ENCODE data around the gene MANBA. TPM values are rescaled to one million over a fixed set of nuclear protein-coding genes. Genes with fewer than 3 reads are reported as not detected.

The MANBA gene
- total RNA-seq, 1 donor from 2014 or later, result 48.9 TPM

- Mint-ChIP-seq H3K9me3 (ENCODE audit: low read depth) (no peaks in the 10 kb centered on the region), H3K4me1 (ENCODE audit: low read depth) (no peaks in the 10 kb centered on the region), H3K27me3 (no peaks in the 10 kb centered on the region), H3K27ac (no peak overlapping the region), H3K36me3 (ENCODE audit: insufficient read depth) (peaks cover 3% of the 10 kb centered on the region), H3K4me3 (ENCODE audit: low read depth) (no peak overlapping the region)
- TF ChIP-seq, protein P1, sequence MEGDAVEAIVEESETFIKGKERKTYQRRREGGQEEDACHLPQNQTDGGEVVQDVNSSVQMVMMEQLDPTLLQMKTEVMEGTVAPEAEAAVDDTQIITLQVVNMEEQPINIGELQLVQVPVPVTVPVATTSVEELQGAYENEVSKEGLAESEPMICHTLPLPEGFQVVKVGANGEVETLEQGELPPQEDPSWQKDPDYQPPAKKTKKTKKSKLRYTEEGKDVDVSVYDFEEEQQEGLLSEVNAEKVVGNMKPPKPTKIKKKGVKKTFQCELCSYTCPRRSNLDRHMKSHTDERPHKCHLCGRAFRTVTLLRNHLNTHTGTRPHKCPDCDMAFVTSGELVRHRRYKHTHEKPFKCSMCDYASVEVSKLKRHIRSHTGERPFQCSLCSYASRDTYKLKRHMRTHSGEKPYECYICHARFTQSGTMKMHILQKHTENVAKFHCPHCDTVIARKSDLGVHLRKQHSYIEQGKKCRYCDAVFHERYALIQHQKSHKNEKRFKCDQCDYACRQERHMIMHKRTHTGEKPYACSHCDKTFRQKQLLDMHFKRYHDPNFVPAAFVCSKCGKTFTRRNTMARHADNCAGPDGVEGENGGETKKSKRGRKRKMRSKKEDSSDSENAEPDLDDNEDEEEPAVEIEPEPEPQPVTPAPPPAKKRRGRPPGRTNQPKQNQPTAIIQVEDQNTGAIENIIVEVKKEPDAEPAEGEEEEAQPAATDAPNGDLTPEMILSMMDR (IDR thresholded peaks at IDR 0.05; ENCODE audit: unreplicated experiment), result no peak
- no peak for DNase-seq (ENCODE audit: low spot score, unreplicated experiment)
These were observed 66.0 kb downstream of the MANBA start for GRCh38 chr4:102694791-102695190.

DNA sequence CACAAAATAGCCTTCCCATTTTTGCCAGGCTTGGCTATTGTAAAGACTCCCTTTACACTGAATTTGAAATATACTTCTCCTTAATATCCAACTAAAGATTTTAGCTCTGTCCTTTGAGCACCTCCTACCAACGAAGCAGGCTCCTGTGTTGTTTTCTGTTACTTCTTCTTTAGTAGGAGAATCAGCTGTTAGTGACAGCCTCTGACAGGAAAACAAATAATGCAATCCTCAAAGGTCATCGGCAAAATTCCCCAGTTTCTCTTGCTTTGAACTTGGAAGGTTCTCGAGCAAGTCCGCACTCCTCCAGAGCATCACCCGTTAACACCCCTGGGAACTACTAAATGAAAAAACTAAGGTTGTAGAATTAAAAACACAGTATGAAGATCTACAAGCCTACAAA is 66.9 kb downstream of the MANBA start:
- TF ChIP-seq, protein P1 (IDR thresholded peaks at IDR 0.05; ENCODE audit: unreplicated experiment), result no peak
- Mint-ChIP-seq H3K36me3 (ENCODE audit: insufficient read depth) (peaks cover 5% of the 10 kb centered on the region), H3K4me3 (ENCODE audit: low read depth) (no peak overlapping the region), H3K4me1 (ENCODE audit: low read depth) (no peaks in the 10 kb centered on the region), H3K27me3 (no peaks in the 10 kb centered on the region), H3K9me3 (ENCODE audit: low read depth) (no peaks in the 10 kb centered on the region), H3K27ac (no peak overlapping the region)
- no peak for DNase-seq (ENCODE audit: low spot score, unreplicated experiment)

DNA sequence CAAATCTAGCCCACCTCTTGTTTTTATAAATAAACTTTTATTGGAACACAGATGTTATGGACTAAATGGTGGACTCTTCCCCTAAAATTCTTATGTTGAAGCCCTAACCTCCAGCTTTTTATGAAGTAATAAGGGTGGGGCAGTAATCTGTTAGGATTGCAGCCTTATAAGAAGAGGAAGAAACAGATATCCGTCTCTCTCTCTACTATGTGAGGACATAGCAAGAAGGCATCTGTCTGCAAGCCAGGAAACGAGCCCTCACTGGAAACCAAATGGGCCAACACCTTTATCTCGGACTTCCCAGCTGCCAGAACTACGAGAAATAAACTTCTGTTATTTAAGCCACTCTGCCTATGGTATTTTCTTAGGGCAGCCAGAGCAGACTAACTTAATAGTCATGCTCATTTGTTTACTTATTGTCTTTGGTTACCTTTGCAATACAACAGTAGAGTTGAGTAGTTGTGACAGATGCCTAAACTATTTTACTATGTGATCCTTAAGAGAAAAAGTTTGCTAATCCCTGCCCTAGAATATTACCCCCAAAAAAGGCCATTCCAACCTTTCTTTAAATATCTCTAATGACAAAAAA is 67.4 kb downstream of the MANBA start:
- no peak overlapping the region for H3K4me3 Mint-ChIP-seq (ENCODE audit: low read depth)

GRCh38 chr4:102692474-102692873 is 68.3 kb downstream of the MANBA start:
- Mint-ChIP-seq H3K4me3 (ENCODE audit: low read depth) (no peak overlapping the region), H3K9me3 (ENCODE audit: low read depth) (no peaks in the 10 kb centered on the region), H3K27me3 (no peaks in the 10 kb centered on the region), H3K36me3 (ENCODE audit: insufficient read depth) (peaks cover 5% of the 10 kb centered on the region), H3K27ac (peak overlapping the region; percentile 14), H3K4me1 (ENCODE audit: low read depth) (no peaks in the 10 kb centered on the region)
- DNase-seq (ENCODE audit: low spot score, unreplicated experiment), result no peak
- TF ChIP-seq, protein P1 (IDR thresholded peaks at IDR 0.05; ENCODE audit: unreplicated experiment), result no peak

More for the DNA sequence above, 67.4 kb downstream of the MANBA start:
- DNase-seq (ENCODE audit: low spot score, unreplicated experiment), result no peak
- TF ChIP-seq, protein P1 (IDR thresholded peaks at IDR 0.05; ENCODE audit: unreplicated experiment), result no peak
- H3K27me3 Mint-ChIP-seq, result no peaks in the 10 kb centered on the region
- peaks cover 5% of the 10 kb centered on the region for H3K36me3 Mint-ChIP-seq (ENCODE audit: insufficient read depth)
- H3K4me1 Mint-ChIP-seq (ENCODE audit: low read depth), result no peaks in the 10 kb centered on the region
- H3K9me3 Mint-ChIP-seq (ENCODE audit: low read depth), result no peaks in the 10 kb centered on the region
- no peak overlapping the region for H3K27ac Mint-ChIP-seq

GRCh38 chr4:102687982-102688433 is 72.8 kb downstream of the MANBA start:
- H3K27ac Mint-ChIP-seq, result no peak overlapping the region

More at GRCh38 chr4:102687982-102688433, 72.8 kb downstream of the MANBA start:
- no peaks in the 10 kb centered on the region for H3K9me3 Mint-ChIP-seq (ENCODE audit: low read depth)
- H3K27me3 Mint-ChIP-seq, result no peaks in the 10 kb centered on the region
- no peak overlapping the region for H3K4me3 Mint-ChIP-seq (ENCODE audit: low read depth)
- DNase-seq (ENCODE audit: low spot score, unreplicated experiment), result no peak
- H3K36me3 Mint-ChIP-seq (ENCODE audit: insufficient read depth), result peaks cover 3% of the 10 kb centered on the region
- H3K4me1 Mint-ChIP-seq (ENCODE audit: low read depth), result no peaks in the 10 kb centered on the region
- TF ChIP-seq, protein P1 (IDR thresholded peaks at IDR 0.05; ENCODE audit: unreplicated experiment), result no peak
